NCI-H2227 treated with DMSO at 0.1 percent for 48 hours (cell line): Measurements from ENCODE around the gene ZACN.

Experiments used
- DNase-seq: peaks from one replicate; lab custom pipeline; 2025; lab: John Stamatoyannopoulos, UW

Gene ZACN

GRCh38 chr17:76081295-76082210 is 2.6 kb downstream of the ZACN start:
- no peak for DNase-seq

- no peak for DNase-seq
Observed at GRCh38 chr17:76082326-76083251, 3.6 kb downstream of the ZACN start.

- no peak for DNase-seq
Observed at GRCh38 chr17:76083536-76084182, 4.7 kb downstream of the ZACN start.

- DNase-seq = no peak
Observed at GRCh38 chr17:76085066-76085730, 6.2 kb downstream of the ZACN start.

DNA sequence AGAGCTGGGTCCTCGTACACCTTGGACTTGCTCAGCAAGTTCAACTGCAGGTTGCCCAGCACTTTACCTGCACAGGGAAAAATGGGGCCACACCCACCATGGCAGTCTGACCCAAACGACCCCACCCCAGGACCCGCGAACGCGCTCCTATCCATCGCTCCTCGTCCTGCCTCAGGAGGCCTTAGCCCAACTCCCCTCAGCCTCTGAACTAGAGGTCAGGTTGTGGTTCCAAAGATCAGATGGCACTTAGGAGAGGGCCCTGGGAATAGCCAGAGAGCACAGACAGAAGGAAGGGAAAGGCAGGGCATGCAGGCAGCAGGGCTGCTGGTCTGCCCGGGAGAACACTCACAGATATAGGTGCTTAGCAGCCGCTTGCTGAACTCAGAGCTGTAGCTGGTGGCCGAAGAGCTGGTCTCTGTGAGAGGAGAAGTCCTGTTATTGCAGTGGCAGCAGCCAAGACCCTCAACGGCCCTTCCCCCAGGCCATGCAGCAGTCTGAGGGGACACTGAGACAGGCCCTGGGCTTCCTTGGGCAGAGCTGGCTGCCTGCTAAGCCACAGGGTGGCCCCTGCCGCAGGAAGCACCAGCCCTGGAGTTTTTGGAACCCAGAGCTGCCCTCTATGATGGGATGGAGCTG is 6.9 kb downstream of the ZACN start:
- DNase-seq = no peak

DNA sequence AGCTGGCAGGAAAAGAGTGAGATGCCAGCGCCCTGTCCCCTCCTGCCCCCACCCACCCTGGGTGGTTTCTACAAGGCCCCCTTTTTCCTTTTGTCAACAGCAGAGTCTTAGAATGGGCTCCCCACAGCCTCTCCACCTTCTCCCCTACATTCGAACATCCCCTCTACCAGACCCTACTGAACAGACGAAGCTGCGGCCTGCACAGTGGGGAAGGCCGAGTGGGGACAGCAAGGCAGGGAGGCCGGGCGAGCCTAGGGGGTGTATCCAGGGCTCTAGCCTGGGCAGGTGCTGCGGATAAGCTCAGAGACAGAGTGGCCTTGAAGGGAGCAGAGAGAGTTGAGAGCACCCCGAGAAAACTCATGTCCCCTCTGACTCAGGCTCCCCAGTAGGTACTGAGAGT is 7.4 kb downstream of the ZACN start:
- DNase-seq = no peak

GRCh38 chr17:76087531-76087930 is 8.5 kb downstream of the ZACN start:
- DNase-seq = no peak

- DNase-seq = no peak
Observed at GRCh38 chr17:76088041-76088867, 9.3 kb downstream of the ZACN start.

GRCh38 chr17:76088868-76089576 is 10.0 kb downstream of the ZACN start:
- no peak for DNase-seq

GRCh38 chr17:76089680-76090516 is 10.9 kb downstream of the ZACN start:
- no peak for DNase-seq

DNA sequence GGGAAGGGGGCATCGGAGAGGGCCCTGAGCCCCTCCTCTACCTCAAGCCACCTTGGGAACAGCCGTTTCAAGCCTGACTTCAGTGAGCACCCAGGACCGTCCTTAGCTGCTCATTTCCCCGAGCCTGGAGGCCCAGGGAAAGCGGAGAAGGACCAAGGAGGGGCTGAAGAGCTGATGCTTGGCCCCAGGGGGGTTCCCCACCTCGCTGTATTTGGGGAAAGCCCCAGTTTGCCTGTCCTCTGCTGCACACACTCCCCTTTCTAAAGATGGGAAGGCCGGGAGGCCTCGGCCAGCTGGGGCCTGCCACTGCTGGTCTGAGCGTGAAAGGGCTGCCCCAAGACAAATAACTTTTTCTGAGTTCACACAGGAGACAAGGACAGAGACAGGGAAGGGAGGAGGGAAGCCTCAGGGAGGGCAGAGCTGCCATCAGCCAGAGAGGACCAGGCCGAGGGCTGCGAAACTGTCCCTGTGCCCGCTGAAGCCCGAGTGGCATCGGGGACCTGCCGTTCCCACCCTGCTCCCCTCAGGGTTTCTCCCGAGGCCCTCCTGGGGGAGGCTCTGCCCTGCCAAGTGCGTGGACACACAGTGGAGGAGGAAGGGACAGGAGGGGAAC is 11.6 kb downstream of the ZACN start:
- no peak for DNase-seq

GRCh38 chr17:76091526-76092286 is 12.7 kb downstream of the ZACN start:
- no peak for DNase-seq

DNA sequence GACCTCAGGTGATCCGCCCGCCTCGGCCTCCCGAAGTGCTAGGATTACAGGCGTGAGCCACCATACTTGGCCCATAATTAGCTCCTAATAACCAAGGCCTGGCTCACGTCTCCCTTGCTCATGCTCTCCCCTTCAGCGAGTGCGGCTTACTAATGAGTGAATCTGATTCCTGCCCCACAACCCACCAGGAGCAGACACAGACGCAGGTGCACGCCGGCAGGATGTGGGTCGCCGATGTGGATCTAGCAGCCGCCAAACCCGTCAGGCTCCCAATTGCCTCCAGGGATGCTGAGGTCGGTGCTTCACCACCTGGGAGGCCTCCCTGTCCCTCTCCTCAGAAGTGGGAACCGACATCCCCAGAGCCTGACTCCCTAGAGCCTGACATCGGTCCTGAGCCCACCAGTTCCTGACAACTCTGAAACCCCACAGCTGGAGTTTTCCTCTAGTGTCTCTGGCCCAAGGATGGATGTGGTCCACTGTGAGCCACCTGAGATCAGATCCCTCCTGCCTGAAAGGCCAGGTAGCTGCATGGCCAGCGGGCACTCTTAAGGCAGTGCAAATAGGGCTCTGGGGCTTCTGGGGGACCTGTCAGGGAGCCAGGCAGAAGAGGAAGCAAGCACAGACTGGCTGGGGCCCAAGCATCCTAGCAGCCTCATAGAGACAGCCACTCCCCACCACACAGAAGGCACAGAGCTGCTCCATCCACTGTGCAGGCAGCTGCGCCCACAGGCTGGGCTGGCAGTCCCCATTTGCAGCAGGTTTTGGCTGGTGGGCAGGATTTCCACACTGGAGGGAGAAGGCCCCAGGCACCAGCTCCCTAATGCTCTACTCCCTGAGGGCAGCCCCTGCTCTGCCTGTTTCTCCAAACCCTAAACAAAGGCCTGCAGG is 13.8 kb downstream of the ZACN start:
- no peak for DNase-seq

- DNase-seq = no peak
Observed at GRCh38 chr17:76094046-76094445, 15.1 kb downstream of the ZACN start.

DNA sequence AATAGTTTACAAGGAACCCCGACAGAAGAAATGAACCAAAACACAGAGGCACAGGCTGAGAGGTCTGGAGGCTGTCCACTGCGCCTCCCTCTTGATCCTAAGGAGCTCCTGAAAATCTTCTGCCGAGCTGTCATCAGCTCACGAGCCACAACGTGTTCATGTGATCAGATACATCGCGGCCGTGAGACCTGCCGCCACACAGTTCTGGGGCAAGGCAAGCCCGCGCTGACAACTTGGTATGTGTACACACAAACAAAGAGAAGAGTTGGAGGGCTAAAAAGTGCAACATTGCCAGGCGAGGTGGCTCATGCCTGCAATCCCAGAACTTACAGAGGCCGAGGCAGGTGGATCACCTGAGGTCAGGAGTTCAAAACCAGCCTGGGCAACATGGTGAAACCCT is 17.0 kb downstream of the ZACN start:
- no peak for DNase-seq

- no peak for DNase-seq
Observed at GRCh38 chr17:76097716-76098295, 18.8 kb downstream of the ZACN start.
